GM21786 (cell line): ENCODE measurements around the gene OGDHL.
"Not testable (repeated sequence)": the region's sequence is repeated elsewhere in the genome, so short reads cannot be mapped to it uniquely, and the experiment has no call there.

Source experiments
- ATAC-seq: cut with Tn5 transposase; IDR thresholded peaks from one replicate; pipeline ENCODE4 v1.9.1; 2021; ENCODE audit not compliant: unreplicated experiment

OGDHL gene

DNA sequence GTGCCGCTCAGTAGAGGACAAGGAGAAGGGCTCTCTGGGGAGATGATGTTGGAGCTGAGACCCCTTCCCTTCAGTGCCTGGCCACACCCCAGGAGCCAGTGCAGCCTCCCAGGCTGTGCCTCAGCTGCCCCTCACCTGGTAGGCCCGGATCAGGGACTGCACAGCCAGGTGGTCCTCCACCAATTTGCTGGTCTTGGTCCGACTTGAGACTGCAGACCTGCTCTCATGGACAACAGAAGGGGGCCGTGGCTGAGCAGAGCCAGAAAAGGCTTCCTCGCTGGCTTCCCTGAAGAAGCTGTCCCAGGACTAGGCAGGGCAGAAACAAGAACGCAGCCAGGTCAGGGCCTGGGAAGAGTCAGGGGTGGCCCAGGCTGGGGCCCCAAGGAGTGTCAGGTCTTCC lies 5.5 kb downstream of the OGDHL start:
- no peak for ATAC-seq

DNA sequence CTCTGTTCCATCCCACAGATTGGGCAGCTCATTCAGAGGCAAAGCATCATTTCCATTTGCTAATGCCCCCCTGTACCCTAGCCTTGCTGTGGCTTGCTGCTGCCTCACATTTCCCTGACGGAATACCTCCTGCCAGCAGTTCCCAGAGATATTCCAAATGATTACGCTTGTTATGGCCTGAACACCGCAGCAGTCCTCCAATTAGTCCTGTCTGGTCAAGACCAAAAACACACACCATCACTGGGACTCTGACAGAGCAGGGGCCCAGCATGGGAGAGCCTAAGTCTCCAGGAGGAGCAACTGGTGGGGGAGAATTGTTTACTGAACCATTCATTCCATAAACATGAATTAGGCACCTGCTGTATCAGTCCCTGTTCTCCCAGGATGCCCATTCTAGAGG lies 6.1 kb downstream of the OGDHL start:
- no peak for ATAC-seq

DNA sequence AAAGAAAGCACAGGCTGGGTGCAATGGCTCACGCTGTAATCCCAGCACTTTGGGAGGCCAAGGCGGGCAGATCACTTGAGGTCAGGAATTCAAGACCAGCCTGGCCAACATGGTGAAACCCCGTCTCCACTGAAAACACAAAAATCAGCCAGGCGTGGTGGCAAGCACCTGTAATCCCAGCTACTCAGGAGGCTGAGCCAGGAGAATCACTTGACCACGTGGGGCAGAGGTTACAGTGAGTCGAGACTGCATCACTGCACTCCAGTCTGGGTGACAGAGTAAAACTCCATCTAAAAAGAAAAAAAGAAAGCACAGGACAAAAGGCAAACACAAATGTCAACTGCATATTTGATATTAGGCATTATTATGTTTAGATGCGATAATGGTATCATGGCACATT lies 7.2 kb downstream of the OGDHL start:
- ATAC-seq, result not testable (repeated sequence)

DNA sequence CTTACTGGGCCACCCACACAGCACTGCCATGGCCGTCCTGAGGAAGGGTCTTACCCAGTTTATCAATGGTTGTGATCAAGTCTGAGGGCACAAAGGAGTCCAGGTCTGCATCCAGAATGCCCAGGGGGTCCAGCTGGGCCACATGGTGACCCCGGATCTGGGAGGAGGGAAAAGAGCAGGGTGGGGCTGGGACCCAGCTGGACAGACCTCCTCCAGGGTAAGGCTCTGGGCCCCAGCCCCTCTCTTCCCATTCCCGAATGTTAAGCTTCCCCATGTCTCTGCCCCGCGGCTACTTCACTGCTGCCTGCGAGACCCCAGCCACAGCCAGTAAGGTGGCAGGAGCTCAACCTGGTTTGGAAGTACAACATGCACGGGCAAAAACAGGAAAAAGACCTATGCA lies 9.5 kb downstream of the OGDHL start:
- no peak for ATAC-seq

DNA sequence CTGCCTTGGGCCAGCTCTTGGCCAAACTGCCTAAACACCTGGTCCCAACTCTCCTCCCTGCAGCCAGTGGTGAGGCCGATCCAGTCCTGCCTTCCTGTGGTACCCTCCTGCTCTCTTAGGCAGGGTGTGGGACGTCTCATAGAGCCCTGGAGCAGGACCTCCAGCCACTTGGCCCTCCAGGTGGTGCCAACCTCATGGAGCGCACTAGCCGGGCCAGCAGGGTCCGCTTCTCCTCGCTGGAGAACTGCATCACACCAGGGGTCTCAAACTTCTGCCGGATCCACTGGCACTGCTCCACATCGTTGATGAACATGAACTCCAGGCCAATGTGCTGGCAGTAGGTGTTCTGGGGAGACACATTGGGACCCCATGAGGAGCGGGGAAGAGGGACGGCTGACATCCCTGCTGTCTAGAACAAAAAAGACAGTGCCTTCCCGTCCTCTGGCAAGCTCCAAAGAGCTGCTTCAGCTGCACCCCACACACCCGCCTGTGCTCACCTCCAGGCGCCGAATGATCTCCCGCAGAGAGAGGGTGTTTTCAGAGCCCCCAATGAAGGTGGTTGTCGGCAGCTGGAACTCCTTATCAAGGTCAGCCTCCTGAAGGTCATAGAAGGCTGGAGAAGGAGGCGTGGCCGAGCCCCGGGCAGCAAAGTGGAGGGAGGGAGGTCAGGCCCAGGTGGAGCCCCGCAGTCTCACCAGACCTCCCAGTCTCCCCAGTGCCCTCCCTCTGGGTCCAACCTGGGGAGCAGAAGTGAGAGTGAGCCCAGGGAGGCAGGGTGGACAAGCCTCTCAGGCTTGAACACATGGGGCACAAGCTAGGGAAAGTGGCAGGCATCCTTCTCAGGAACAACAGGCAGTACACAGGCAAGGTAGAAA lies 10.2 kb downstream of the OGDHL start:
- ATAC-seq, result no peak

DNA sequence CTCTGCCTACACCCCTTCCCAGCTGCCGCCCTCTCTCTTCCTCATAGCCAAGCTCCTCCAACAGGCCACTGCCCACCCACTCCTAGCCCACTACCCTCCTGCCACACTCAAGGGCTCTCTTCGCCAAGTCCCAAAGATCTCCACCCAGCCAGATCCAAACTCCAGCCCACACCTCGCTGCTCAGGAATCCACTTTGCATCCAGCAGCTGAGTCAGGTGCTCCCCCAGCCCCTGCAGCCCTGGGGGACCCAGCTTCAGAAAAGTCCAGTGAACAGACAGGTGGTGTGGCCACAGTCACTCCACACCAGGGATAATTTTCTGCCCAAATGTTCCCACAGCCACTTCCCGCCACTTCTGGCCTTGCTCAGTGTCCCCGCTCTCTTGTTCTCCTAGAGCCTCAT lies 10.9 kb downstream of the OGDHL start:
- no peak for ATAC-seq

DNA sequence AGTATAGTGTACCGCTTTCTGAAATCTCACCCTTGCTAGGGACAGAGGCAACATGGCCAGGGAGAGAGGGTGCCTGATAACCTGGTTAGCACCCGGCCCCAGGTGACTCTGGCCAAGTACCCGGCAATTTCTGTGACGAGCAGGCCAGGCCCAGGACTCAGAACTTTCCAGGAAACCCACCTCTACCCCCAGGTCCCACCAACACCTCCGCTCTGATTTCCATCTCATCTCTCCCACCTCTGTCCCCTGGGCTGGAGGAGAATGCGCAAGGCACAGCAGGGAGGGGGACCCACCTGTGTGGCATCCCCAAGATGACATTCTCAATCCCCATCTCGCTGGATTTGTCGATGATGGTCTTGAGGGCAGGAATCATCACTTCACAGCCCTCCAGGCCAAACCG lies 11.6 kb downstream of the OGDHL start:
- no peak for ATAC-seq

DNA sequence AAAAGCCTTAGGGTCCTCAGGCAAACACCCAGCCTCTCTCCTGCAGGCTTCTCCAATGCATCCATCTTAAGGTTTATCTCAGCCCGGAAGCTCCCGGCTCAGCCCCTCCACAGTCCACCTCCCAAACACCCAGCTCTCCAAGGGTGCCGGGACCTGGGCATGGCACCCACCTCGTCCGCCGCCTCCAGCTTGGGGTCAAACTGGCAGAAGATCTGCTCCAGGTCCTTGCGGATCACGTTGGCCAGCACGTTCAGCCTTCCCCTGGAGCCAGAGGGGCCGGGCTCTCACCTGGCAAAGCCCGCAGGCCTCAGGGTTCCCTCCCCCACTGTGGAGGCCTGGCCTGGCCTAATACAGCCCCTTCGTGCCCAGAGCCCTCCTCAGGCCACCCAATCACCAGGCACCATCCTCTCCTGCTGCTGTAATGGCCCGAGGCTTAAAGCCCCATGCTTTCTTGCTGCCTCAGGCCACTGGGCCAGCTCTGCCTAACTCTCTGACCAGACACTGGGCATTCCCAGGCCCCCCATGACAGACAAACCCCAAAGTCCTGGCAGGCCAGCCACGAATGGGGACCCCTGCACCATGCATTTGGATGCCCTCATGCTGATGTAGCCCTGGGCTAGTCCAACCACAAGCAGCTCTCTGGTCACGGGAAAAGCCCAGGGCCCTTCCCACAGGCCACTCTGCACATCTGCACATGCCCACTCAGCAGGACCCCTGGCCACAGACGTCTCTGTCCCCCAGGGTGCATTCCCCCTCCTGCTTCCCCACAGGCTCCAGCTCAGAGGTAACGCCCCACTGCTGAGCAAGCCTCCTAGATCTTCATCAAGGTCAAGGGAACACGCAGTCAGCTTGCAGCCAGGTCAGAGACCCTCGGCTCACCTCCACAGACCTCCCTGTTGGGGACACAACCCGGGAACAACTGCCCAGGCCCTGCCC lies 12.3 kb downstream of the OGDHL start:
- no peak for ATAC-seq

DNA sequence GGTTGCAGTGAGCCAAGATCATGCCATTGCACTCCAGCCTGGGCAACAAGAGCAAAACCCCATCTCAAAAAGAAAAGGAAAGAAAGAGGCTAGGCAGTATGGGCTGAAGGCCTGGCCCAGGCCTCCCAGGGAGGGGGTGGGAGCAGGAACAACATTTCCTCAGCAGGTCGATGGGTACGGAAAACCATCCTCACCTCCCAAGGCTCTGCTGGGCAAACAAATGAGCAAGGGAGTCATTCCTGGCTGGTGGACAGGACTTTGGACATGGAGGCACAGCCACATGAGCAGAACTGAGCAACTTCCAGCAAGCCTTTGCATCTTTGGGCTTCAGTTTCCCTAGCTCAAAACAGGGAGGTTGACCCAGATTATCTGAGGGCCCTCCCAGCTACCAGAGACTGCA lies 13.0 kb downstream of the OGDHL start:
- no peak for ATAC-seq

DNA sequence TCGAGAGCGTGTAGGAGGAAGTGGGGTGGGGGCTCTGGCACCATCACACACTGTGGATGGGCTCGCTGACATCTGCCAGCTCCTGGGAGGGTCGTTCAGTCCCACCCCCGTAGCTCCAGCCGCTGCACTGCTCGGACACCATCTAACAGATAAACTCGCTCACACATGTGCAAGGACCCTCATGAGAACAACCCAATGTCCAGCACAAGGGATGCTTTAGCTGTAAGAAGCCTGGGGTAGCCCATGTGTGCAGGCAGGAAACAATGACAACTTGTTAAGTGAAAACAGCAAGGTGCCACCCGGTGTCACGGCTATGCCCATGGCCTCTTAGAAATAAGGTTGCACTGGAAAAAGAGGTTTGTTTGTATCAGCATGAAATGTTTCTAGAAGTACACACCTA lies 14.1 kb downstream of the OGDHL start:
- ATAC-seq, result no peak

DNA sequence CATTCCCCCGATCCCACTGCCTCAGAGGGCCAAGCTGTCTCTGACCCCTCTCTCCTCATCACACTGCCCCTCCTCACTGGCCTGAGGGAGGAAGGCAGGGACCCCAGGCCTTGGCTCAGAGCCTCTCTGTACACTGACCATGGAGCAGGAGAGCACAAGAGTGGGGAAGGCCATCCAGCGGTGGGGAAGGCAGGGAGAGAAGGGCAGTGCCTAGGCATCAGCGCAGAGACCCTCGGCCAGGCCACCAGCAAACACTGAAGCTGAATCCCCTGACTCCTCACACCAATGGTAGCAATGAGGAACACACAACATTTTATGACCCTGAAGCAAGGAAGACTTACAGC lies 14.8 kb downstream of the OGDHL start:
- ATAC-seq, result no peak

DNA sequence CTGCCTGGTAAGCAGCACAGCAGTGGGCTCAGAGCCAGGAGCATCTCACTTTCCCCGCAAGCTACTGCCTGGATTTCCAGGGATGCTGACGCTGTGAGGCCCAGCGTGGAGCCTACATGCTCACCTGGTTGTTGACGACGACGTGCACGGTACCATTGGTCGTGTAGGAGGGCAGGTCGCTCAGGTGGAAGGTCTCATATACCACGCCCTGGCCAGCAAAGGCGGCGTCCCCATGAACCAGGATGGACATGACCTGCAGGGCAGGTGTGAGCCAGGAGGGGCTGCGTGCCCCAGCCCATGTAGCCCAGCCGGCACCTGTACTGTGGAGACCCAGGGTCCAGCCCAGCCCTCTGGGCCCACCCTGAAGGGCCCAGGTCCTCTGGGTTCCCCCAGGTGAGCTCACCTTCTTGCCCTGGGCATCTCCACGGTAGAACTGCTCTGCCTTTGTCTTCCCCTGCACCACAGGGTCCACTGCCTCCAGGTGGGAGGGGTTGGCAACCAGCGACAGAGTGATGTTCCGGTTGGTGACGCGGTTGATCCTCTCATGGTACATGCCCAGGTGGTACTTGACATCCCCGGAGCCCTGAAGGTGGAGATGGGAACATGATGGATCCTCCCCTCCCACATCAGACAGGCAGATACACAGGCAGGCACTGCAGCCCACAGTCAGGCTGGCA lies 15.4 kb downstream of the OGDHL start:
- ATAC-seq, result no peak

DNA sequence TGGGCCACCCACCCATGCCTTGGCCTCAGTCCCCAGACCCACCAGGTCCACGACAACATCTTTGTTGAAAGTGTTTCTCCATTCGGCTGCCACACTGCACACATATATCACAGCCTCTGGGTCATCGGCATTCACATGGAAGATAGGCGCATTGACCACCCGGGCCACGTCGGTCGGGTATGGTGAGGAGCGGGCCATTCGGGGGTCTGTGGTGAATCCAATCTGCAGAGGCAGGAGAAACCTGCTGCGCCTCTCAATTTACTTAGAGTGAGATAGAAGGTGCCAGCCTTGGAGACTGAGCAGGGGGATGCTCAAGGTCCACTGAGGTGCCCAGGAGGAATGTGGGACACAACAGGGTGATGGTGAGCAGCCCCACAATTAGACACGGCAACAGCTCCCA lies 16.4 kb downstream of the OGDHL start:
- no peak for ATAC-seq

DNA sequence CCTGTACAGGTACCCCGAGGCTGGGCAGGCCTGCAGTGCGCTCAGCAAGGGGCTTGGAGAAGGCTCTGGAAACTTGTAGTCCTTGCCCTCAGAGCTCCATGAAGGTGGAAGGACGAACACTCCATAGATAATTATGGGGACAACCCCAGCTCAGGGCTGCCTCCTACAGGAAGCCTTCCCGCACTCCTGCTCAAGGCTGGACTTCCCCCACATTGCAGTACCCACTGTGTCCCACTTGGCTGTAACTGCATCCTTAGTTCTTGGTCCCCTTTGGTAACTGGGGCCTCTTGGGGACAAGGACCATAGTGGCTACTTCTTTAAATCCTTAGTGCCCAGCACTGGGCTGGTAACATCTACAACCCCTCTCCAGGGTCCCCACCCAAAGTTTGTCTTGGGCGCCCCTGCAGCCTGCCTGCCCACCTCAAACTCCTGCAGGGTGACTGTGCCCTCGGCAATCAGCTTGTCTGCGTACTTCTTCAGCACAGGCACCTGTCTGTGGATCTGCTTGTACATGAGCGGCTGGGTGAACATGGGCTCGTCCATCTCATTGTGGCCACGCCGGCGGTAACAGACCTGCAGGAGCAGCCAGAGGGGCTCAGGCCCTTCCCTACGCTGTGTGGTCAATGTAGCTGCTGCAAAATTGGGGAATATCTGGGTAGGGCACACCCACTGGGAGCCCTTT lies 17.1 kb downstream of the OGDHL start:
- no peak for ATAC-seq

DNA sequence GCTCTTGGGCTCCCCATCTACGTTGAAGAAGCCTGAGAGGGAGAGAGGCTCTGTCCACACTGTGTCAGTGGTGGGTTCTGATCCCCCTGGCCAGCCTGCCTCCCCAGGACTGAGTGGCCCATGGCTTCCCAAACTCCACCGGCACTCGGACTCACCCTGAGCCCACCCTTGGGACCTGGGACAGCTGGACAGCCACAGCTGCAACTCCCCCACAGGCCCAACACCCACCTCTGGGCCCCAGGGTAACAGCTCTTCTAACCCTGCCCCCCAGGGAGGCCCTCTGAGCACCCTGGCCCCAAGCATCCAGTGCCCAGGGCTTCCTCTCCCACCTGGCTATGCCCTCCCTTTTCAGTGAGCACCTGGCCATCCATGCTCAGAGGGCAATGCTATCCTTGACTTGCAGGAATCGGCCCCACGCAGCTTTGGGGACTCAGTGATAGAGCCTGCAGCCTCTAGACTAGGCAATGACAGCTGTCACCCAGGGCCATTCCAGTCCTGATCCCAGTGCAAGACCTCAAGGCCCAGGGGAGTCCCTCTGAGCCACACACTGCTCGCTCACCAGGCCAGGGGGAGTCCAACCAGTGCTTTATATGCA lies 17.9 kb downstream of the OGDHL start:
- no peak for ATAC-seq

DNA sequence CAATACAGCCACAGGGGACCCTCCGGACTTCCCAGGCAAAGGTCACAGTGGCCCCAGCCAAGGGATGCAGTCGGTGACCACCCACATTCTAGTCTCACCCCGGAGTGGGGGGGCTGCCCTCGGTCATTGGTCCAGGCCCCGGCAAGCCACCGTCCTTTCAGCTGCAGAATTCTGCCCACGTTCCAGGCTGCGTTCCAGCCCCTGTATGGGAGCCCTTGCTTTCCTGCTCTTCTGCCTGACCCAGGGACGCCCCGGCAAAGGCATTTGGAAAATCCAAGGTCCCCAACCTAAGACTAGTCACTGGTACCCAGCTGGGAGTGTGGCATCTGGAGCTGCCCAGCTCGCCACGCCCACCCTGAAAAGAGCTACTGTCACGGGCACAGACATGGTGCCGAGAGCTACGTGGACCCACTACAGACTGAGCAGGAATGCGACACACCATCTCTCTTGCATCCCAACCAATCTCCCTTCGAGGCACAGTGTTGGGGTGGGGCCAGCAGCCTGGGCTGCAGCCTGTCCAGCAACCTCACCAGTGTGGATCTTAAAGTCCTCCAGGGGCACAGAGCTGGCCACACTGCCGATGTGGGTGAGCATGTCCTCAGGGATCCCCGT lies 18.6 kb downstream of the OGDHL start:
- ATAC-seq, result no peak

DNA sequence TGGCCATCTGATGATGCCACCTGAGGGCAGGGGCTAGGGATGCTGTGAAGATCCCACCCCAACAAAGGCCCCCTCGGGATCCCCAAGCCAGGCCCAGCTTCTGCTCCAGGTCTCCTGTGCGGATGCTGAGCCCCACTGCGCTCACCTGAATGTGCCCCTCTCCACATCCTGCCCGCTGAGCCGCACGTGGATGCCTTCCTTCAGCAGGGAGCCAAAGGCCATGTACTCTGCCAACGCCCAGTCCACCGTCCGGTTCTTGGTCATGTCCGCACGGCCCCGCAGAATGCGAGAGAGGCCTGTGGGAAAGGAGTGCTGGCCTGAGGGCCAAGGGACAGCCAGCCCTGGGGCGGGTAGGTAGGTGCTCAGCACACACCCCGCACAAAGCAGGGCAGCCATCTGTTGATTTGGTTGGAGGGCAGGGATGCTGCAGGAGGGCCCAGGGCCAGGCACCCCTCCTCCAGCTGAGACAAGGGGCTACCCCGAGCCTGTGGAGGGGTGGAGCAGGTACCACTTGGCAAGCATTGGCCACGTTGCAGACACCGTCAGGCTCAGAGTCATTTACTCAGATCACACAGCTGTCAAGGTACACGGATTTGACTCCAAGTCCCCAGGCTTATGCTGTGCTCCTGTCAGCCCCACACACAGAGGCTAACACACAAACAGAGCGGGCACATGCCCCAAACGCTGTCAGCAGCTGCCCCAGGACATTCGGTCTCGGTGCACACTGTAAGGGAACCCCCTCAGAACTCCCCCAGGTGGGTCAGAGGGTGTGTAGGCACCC lies 19.2 kb downstream of the OGDHL start:
- ATAC-seq, result no peak

DNA sequence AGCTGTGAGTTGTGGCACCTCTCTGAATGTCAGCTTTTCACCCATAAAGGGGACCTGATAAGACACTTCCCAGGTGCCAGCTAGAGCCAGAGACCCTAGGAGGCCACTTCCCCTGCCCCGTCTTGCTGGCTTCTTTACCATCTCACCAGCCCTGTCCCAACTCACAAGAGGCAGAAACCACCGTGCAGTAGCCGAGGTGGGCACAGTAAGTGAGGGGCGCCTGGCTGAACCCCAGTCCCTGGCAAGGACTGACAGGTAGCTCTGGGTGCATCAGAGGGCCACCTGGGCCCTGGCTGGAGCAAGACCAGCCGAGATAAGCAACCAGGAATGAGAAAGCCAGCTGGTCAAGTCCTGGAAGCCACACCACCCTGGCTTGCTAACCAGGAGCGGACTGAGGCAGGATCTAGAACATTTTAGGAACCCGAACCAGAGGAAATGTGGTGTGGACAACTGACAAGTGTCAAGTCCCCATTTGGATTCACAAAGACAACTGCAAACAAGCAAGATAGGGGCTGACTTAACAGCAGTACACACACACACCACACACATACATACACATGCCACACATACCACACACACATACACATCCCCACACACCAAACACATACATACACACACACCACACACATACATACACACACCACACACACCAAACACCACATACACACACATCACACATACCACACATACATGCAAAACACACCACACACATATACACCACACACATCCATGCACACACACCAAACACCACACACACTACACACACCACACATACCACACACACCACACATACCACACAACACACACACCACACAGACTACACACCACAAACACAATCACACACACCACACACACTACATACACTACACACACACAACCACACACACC lies 20.8 kb downstream of the OGDHL start:
- no peak for ATAC-seq
